Thymus (tissue), 11 donors: Measurements from ENCODE around the gene LPP. TPM values are rescaled to one million over a fixed set of nuclear protein-coding genes. Genes with fewer than 3 reads are reported as not detected.
A peak's percentile ranks its signal among the peaks of the same experiment; 100 is the strongest.
"Not testable (repeated sequence)": the region's sequence is repeated elsewhere in the genome, so short reads cannot be mapped to it uniquely, and the experiment has no call there.

ENCODE experiments used
- DNase-seq, 9 donors: peaks; one replicate each; pipeline ENCODE4 v3.0.0-alpha.2; 2013; ENCODE audit warnings: low spot score in 9 of 9, low read depth in 6 of 9, missing footprints in 1 of 9
- H3K27ac ChIP-seq, 2 donors: one replicate each; pipeline ENCODE4 v1.5.1; 2013; ENCODE audit warnings: control low read depth in 1 of 2, low read depth in 1 of 2, low read length in 1 of 2, mild to moderate bottlenecking in 1 of 2, moderate library complexity in 1 of 2
- H3K27me3 ChIP-seq, 2 donors: one replicate each; pipeline ENCODE4 v1.5.1; 2013; ENCODE audit warnings: low read length in 1 of 2; ENCODE audit not compliant: control insufficient read depth in 2 of 2, insufficient read depth in 1 of 2
- H3K36me3 ChIP-seq, 2 donors: one replicate each; pipeline ENCODE4 v1.5.1; 2013; ENCODE audit warnings: low read length in 1 of 2, mild to moderate bottlenecking in 1 of 2, moderate library complexity in 1 of 2; ENCODE audit not compliant: control insufficient read depth in 2 of 2, insufficient read depth in 2 of 2
- H3K4me1 ChIP-seq, 2 donors: one replicate each; pipeline ENCODE4 v1.5.1; 2013; ENCODE audit warnings: low read length in 2 of 2; ENCODE audit not compliant: control insufficient read depth in 2 of 2, insufficient read depth in 2 of 2
- H3K4me3 ChIP-seq, 2 donors: one replicate each; pipeline ENCODE4 v1.5.1; 2013; ENCODE audit warnings: low read length in 2 of 2, control low read depth in 1 of 2, mild to moderate bottlenecking in 1 of 2
- H3K9me3 ChIP-seq, 2 donors: one replicate each; pipeline ENCODE4 v1.5.1; 2013; ENCODE audit warnings: low read length in 1 of 2, mild to moderate bottlenecking in 1 of 2; ENCODE audit not compliant: control insufficient read depth in 2 of 2, insufficient read depth in 1 of 2
- WGBS: extraction: QIAGEN DNeasy Blood & Tissue Kit; methylation state at CpG from one replicate; pipeline ENCODE4 v1.1.7; 2013; 5-methylcytosine and 5-hydroxymethylcytosine counted together
- polyA plus RNA-seq: library from polyadenylated mRNA; stranded (reverse); fragments of 200-250 nt; gene quantifications from one replicate; pipeline ENCODE4 v1.2.3, GENCODE V29; 2013
- total RNA-seq: library from RNA; stranded (reverse); fragments of 120-200 nt; gene quantifications from one replicate; pipeline ENCODE4 v1.2.4, GENCODE V29; 2013
- donor health status: healthy.

LPP gene
- total and polyA plus RNA-seq, 2 donors = 6.5 to 9.2 TPM

- Histone ChIP-seq H3K9me3 (no peaks in the 10 kb centered on the region), H3K36me3 (no peaks in the 10 kb centered on the region), H3K4me3 (no peak overlapping the region), H3K4me1 (peaks cover 3 to 5% of the 10 kb centered on the region in 2 donors), H3K27me3 (no peaks in the 10 kb centered on the region), H3K27ac (no peak overlapping the region)
- no peak for DNase-seq
- WGBS = 92% methylated on average over 2 of the region's 2 CpGs
These were observed 267.3 kb downstream of the LPP start for GRCh38 chr3:188421151-188421821.

DNA sequence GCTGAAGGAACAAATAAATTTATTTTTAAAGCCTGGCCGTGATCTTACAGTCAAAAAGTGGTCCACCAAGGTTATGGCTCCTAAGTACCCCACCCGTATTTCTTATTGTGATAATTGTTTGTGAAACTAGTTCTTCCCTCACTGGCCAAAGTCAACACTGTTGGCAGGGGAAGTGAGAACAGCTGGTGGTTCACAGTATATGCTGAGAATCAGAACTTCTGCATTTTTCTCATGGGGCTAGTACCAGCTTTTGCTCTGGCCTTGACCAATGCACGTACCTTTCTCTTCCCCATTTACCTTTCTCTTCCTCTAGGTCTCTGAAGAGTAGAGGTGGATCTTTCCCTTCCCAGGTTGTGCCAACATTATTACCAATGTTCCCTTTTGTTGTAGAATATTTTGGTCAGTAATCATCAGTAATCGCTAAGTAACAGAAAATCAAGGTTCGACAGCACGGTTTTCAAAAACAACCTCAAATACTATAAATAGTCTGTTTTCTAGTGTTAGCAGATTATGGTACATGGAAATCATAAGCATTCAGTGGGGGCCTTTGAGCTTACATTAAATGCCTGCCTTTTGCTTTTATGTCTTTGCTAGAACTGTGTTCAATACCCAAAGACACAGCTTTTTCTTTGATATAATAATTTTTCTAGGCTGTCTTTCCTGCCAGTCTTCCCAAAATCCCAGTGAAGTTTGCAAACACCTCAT lies 268.0 kb downstream of the LPP start:
- H3K36me3 ChIP-seq = no peaks in the 10 kb centered on the region
- peak in 1 of 9 donors; percentile 36 for DNase-seq
- peaks cover 3 to 5% of the 10 kb centered on the region in 2 donors for H3K4me1 ChIP-seq
- WGBS = 57% methylated on average over 6 of the region's 6 CpGs
- no peak overlapping the region for H3K4me3 ChIP-seq
- H3K27ac ChIP-seq = no peak overlapping the region
- no peaks in the 10 kb centered on the region for H3K27me3 ChIP-seq
- no peaks in the 10 kb centered on the region for H3K9me3 ChIP-seq

- H3K4me1 ChIP-seq, DNase-seq, H3K36me3 ChIP-seq, H3K9me3 ChIP-seq, H3K4me3 ChIP-seq, H3K27ac ChIP-seq, H3K27me3 ChIP-seq: not testable (repeated sequence)
- 98% methylated on average over 4 of the region's 4 CpGs for WGBS
These were observed 274.0 kb downstream of the LPP start for GRCh38 chr3:188427981-188428380.

DNA sequence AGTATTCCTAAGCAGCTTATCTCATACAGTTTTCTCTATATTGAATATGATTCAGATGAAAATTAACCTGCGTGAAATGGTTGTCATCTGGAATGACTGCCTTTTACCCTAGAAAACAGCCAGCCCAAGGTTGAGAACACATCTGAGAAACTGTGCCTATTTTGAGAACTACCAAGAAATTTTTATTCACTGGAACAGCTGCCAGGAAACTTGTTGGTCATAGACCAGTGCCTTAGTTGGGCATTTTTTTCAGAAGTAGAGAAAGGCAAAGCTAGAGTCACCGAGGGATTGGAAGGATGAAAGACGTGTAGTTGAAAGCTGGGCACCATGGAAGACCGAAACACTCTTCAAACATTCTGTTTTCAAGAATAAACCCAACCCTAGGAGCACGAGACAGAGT lies 277.1 kb downstream of the LPP start:
- H3K36me3 ChIP-seq = no peaks in the 10 kb centered on the region
- peaks cover 0 to 2% of the 10 kb centered on the region in 2 donors for H3K4me1 ChIP-seq
- no peaks in the 10 kb centered on the region for H3K27me3 ChIP-seq
- no peak for DNase-seq
- H3K27ac ChIP-seq = no peak overlapping the region
- H3K4me3 ChIP-seq = no peak overlapping the region
- peaks cover 0 to 5% of the 10 kb centered on the region in 2 donors for H3K9me3 ChIP-seq
- 98% methylated on average over 5 of the region's 5 CpGs for WGBS

GRCh38 chr3:188431553-188431952 lies 277.6 kb downstream of the LPP start:
- Histone ChIP-seq H3K4me3 (no peak overlapping the region), H3K9me3 (peaks cover 0 to 5% of the 10 kb centered on the region in 2 donors), H3K27me3 (no peaks in the 10 kb centered on the region), H3K27ac (no peak overlapping the region), H3K4me1 (peaks cover 0 to 2% of the 10 kb centered on the region in 2 donors), H3K36me3 (no peaks in the 10 kb centered on the region)
- 98% methylated on average over 3 of the region's 3 CpGs for WGBS
- no peak for DNase-seq

GRCh38 chr3:188432802-188433520 lies 279.0 kb downstream of the LPP start:
- H3K36me3 ChIP-seq = no peaks in the 10 kb centered on the region
- 75% methylated on average over 6 of the region's 6 CpGs for WGBS
- H3K27me3 ChIP-seq = no peaks in the 10 kb centered on the region
- H3K4me3 ChIP-seq = no peak overlapping the region
- peak in 1 of 9 donors; percentile 45 for DNase-seq
- peaks cover 0 to 2% of the 10 kb centered on the region in 2 donors for H3K4me1 ChIP-seq
- no peak overlapping the region for H3K27ac ChIP-seq
- H3K9me3 ChIP-seq = no peaks in the 10 kb centered on the region

DNA sequence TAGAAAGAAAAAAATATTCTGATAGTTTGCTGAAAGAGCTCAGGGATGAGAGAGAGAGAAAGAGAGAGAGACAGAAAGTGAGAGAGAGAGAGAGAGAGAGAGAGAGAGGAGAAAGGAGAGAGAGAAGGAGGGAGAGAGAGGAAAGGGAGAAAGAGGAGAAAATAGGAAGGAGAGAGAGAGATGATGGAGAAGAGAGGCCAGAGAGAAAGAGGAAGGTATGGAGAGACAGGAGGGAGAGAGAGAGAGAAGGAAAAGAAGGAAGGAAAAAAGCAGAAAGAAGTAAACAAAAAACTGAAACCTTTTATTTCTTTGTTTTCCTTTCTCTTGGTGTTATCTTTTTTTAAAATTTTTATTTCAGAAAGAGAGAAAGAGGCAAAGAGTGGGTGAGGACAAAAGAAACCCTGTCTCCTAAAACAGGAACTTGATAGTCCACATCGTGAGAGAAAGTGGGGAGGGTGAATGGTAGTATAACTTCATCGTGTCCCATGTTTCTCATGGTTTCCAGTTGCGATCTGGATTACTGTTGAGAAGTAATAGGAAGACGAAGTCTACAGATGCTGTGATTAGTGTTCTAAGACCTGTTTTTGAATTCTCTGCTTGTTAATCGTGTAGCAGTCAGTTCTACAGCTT lies 279.7 kb downstream of the LPP start:
- no peak for DNase-seq
- Histone ChIP-seq H3K27ac (no peak overlapping the region), H3K4me3 (no peak overlapping the region), H3K36me3 (no peaks in the 10 kb centered on the region), H3K4me1 (peaks cover 0 to 2% of the 10 kb centered on the region in 2 donors), H3K9me3 (no peaks in the 10 kb centered on the region), H3K27me3 (no peaks in the 10 kb centered on the region)
- WGBS = 82% methylated on average over 5 of the region's 5 CpGs

- Histone ChIP-seq H3K27me3 (no peaks in the 10 kb centered on the region), H3K4me3 (no peak overlapping the region), H3K4me1 (peaks cover 2 to 3% of the 10 kb centered on the region in 2 donors), H3K27ac (no peak overlapping the region), H3K36me3 (no peaks in the 10 kb centered on the region), H3K9me3 (no peaks in the 10 kb centered on the region)
- WGBS = 98% methylated on average over 3 of the region's 3 CpGs
- no peak for DNase-seq
These were observed 280.6 kb downstream of the LPP start for GRCh38 chr3:188434594-188434993.

DNA sequence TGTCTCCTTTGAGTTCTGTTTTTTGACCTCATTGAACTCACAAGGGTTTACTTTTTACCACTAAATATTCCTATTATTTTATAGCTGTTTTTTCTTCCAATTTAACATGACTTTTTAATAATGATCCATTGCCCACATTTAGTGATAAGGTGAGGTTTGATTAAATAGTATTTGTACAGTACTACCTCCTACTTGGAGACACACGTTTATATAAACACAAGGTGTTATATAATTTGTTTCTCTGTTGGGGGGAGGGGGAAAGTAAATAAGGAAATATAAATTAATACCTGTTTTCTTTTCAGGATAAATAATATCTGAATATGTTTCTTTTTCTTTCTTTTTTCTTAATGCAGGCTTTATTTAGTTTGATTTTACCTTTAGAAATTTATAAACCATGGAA lies 281.3 kb downstream of the LPP start:
- Histone ChIP-seq H3K27ac (no peak overlapping the region), H3K9me3 (no peaks in the 10 kb centered on the region), H3K36me3 (no peaks in the 10 kb centered on the region), H3K4me1 (peaks cover 2 to 3% of the 10 kb centered on the region in 2 donors), H3K4me3 (no peak overlapping the region), H3K27me3 (no peaks in the 10 kb centered on the region)
- no peak for DNase-seq
- 94% methylated on average over 1 of the region's 1 CpG for WGBS
